Measurements from ENCODE around the gene RBMS3.

- TF ChIP-seq CTCF (IDR thresholded peaks at IDR 0.05) (no peak), POLR2A (IDR thresholded peaks at IDR 0.05) (no peak)
Observed at GRCh38 chr3:29952431-29952830, 671.6 kb downstream of the RBMS3 start.
